ENCODE data around the gene NTHL1.

NTHL1 gene

GRCh38 chr16:2092256-2092620 is 44.6 kb upstream of the NTHL1 start:
- TF ChIP-seq CTCF (IDR thresholded peaks at IDR 0.05; ENCODE audit: low read depth, low read length, missing control alignments), result no peak
- H3K4me3 ChIP-seq (replicated peaks; ENCODE audit: low read depth, low read length), result no peak overlapping the region
- DNase-seq (ENCODE audit: extremely low read depth, low read depth), result no peak

- H3K4me3 ChIP-seq (replicated peaks; ENCODE audit: low read depth, low read length), result no peak overlapping the region
- DNase-seq (ENCODE audit: extremely low read depth, low read depth), result no peak
- no peak for TF ChIP-seq CTCF (IDR thresholded peaks at IDR 0.05; ENCODE audit: low read depth, low read length, missing control alignments)
Observed at GRCh38 chr16:2091547-2092255, 44.1 kb upstream of the NTHL1 start.

GRCh38 chr16:2090777-2091546 is 43.3 kb upstream of the NTHL1 start:
- no peak for DNase-seq (ENCODE audit: extremely low read depth, low read depth)
- TF ChIP-seq CTCF (IDR thresholded peaks at IDR 0.05; ENCODE audit: low read depth, low read length, missing control alignments), result no peak

GRCh38 chr16:2090481-2090776 is 42.8 kb upstream of the NTHL1 start:
- no peak for DNase-seq (ENCODE audit: extremely low read depth, low read depth)
- H3K4me3 ChIP-seq (replicated peaks; ENCODE audit: low read depth, low read length), result no peak overlapping the region
- no peak for TF ChIP-seq CTCF (IDR thresholded peaks at IDR 0.05; ENCODE audit: low read depth, low read length, missing control alignments)

More at GRCh38 chr16:2090777-2091546, 43.3 kb upstream of the NTHL1 start:
- H3K4me3 ChIP-seq (replicated peaks; ENCODE audit: low read depth, low read length), result no peak overlapping the region

GRCh38 chr16:2089706-2090480 is 42.3 kb upstream of the NTHL1 start:
- H3K4me3 ChIP-seq (replicated peaks; ENCODE audit: low read depth, low read length), result no peak overlapping the region
- DNase-seq (ENCODE audit: extremely low read depth, low read depth), result no peak
- TF ChIP-seq CTCF (IDR thresholded peaks at IDR 0.05; ENCODE audit: low read depth, low read length, missing control alignments), result no peak

- H3K4me3 ChIP-seq (replicated peaks; ENCODE audit: low read depth, low read length), result no peak overlapping the region
- no peak for DNase-seq (ENCODE audit: extremely low read depth, low read depth)
- TF ChIP-seq CTCF (IDR thresholded peaks at IDR 0.05; ENCODE audit: low read depth, low read length, missing control alignments), result no peak
Observed at GRCh38 chr16:2088759-2089358, 41.2 kb upstream of the NTHL1 start.

Data from HFF-Myc (cell line).